ENCODE measurements around the gene FUOM.

- TF ChIP-seq, protein P1, sequence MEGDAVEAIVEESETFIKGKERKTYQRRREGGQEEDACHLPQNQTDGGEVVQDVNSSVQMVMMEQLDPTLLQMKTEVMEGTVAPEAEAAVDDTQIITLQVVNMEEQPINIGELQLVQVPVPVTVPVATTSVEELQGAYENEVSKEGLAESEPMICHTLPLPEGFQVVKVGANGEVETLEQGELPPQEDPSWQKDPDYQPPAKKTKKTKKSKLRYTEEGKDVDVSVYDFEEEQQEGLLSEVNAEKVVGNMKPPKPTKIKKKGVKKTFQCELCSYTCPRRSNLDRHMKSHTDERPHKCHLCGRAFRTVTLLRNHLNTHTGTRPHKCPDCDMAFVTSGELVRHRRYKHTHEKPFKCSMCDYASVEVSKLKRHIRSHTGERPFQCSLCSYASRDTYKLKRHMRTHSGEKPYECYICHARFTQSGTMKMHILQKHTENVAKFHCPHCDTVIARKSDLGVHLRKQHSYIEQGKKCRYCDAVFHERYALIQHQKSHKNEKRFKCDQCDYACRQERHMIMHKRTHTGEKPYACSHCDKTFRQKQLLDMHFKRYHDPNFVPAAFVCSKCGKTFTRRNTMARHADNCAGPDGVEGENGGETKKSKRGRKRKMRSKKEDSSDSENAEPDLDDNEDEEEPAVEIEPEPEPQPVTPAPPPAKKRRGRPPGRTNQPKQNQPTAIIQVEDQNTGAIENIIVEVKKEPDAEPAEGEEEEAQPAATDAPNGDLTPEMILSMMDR (conservative IDR thresholded peaks at IDR 0.05; ENCODE audit: low read depth, low read length), result no peak
- no peak for TF ChIP-seq EZH2 (IDR thresholded peaks at IDR 0.05; ENCODE audit: borderline replicate concordance, low read depth, low read length, poor library complexity, severe bottlenecking)
Measured at GRCh38 chr10:133324857-133325260, 33.0 kb downstream of the FUOM start.

Measured in A673 (cell line).